ENCODE measurements around the gene GMDS.

GRCh38 chr6:2266841-2267240 is 21.4 kb upstream of the GMDS start:
- TF ChIP-seq, protein P1, sequence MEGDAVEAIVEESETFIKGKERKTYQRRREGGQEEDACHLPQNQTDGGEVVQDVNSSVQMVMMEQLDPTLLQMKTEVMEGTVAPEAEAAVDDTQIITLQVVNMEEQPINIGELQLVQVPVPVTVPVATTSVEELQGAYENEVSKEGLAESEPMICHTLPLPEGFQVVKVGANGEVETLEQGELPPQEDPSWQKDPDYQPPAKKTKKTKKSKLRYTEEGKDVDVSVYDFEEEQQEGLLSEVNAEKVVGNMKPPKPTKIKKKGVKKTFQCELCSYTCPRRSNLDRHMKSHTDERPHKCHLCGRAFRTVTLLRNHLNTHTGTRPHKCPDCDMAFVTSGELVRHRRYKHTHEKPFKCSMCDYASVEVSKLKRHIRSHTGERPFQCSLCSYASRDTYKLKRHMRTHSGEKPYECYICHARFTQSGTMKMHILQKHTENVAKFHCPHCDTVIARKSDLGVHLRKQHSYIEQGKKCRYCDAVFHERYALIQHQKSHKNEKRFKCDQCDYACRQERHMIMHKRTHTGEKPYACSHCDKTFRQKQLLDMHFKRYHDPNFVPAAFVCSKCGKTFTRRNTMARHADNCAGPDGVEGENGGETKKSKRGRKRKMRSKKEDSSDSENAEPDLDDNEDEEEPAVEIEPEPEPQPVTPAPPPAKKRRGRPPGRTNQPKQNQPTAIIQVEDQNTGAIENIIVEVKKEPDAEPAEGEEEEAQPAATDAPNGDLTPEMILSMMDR (IDR thresholded peaks at IDR 0.05; ENCODE audit: borderline replicate concordance, extremely low read depth, low read length, poor library complexity, severe bottlenecking) = no peak
- TF ChIP-seq EZH2 (IDR thresholded peaks at IDR 0.05; ENCODE audit: borderline replicate concordance, low read depth, low read length, severe bottlenecking) = no peak

Measured in DND-41 (cell line).